ENCODE results near the gene TNIK. TPM values are rescaled to one million over a fixed set of nuclear protein-coding genes. Genes with fewer than 3 reads are reported as not detected.

Gene TNIK
- total and polyA plus RNA-seq, 2 experiments from 2014 or later, result 14.6 to 34.3 TPM

- peaks cover 22% of the 10 kb centered on the region for H3K4me1 ChIP-seq (ENCODE audit: insufficient read depth)
- H3K36me3 ChIP-seq (ENCODE audit: insufficient read depth), result no peaks in the 10 kb centered on the region
- H3K79me2 ChIP-seq (replicated peaks; ENCODE audit: insufficient read depth), result peaks cover 67% of the 10 kb centered on the region
- no peak overlapping the region for H3K4me3 ChIP-seq
- H3K36me3 Mint-ChIP-seq (ENCODE audit: low read depth), result no peaks in the 10 kb centered on the region
- no peaks in the 10 kb centered on the region for H4K20me1 ChIP-seq (replicated peaks; ENCODE audit: insufficient read depth)
- no peaks in the 10 kb centered on the region; the same call in 2 of the 3 replicates for H3K9me3 Mint-ChIP-seq
- no peaks in the 10 kb centered on the region for H3K9me2 ChIP-seq (ENCODE audit: insufficient read depth)
- ATAC-seq (no peak), DNase-seq (ENCODE audit: low spot score) (no peak)
- H3F3A ChIP-seq (replicated peaks; ENCODE audit: low read depth), result no peaks in the 10 kb centered on the region
- H3K4me1 Mint-ChIP-seq, result peaks cover 38% of the 10 kb centered on the region
- no peak overlapping the region for H3K27ac ChIP-seq (ENCODE audit: low read depth)
- no peak overlapping the region for H2AFZ ChIP-seq
- H3K27ac Mint-ChIP-seq, result peak overlapping the region; percentile 69; the same call in 1 of the 2 replicates
- H3K4me3 Mint-ChIP-seq, result no peak overlapping the region
- H3K4me2 ChIP-seq, result no peak overlapping the region
- H3K27me3 ChIP-seq (ENCODE audit: insufficient read depth), result no peaks in the 10 kb centered on the region
- no peaks in the 10 kb centered on the region for H3K27me3 Mint-ChIP-seq (ENCODE audit: insufficient read depth, low read depth, poor library complexity)
- TF ChIP-seq REST (IDR thresholded peaks at IDR 0.05; ENCODE audit: unreplicated experiment) (no peak), ETS1 (IDR thresholded peaks at IDR 0.05) (no peak)
Measured at GRCh38 chr3:171309906-171310359, 150.3 kb downstream of the TNIK start.

- Mint-ChIP-seq H3K9me3 (no peaks in the 10 kb centered on the region; the same call in 2 of the 3 replicates), H3K27ac (no peak overlapping the region), H3K4me3 (no peak overlapping the region)
Measured at GRCh38 chr3:171307988-171308387, 152.2 kb downstream of the TNIK start.

More at GRCh38 chr3:171307988-171308387, 152.2 kb downstream of the TNIK start:
- ATAC-seq, result no peak
- H3K27ac ChIP-seq (ENCODE audit: low read depth), result no peak overlapping the region
- peaks cover 22% of the 10 kb centered on the region for H3K4me1 ChIP-seq (ENCODE audit: insufficient read depth)
- H3K4me2 ChIP-seq, result no peak overlapping the region
- no peaks in the 10 kb centered on the region for H3K9me2 ChIP-seq (ENCODE audit: insufficient read depth)
- no peaks in the 10 kb centered on the region for H3K27me3 ChIP-seq (ENCODE audit: insufficient read depth)
- H4K20me1 ChIP-seq (replicated peaks; ENCODE audit: insufficient read depth), result no peaks in the 10 kb centered on the region
- no peaks in the 10 kb centered on the region for H3K36me3 ChIP-seq (ENCODE audit: insufficient read depth)
- TF ChIP-seq ZNF114 (CRISPR knock-in tag; IDR thresholded peaks at IDR 0.05) (no peak), STAT1 (IDR thresholded peaks at IDR 0.05; ENCODE audit: unreplicated experiment) (no peak), ETS1 (IDR thresholded peaks at IDR 0.05) (no peak), CTCF (conservative IDR thresholded peaks at IDR 0.05; ENCODE audit: low read depth in 2 of 2) (no peak), POLR2AphosphoS5 (IDR thresholded peaks at IDR 0.05; ENCODE audit: low read depth) (no peak), CREB1 (CRISPR knock-in tag; IDR thresholded peaks at IDR 0.05; ENCODE audit: low read depth) (no peak), EZH2 (IDR thresholded peaks at IDR 0.05; ENCODE audit: low read depth, unreplicated experiment) (no peak), REST (IDR thresholded peaks at IDR 0.05; ENCODE audit: unreplicated experiment) (no peak), ZNF331 (CRISPR knock-in tag; IDR thresholded peaks at IDR 0.05; ENCODE audit: low read depth) (no peak), NANOG (IDR thresholded peaks at IDR 0.05; ENCODE audit: borderline replicate concordance) (no peak)
- H2AFZ ChIP-seq, result no peak overlapping the region
- no peak for DNase-seq (ENCODE audit: low spot score)
- H3K4me3 ChIP-seq, result no peak overlapping the region
- no peaks in the 10 kb centered on the region for H3K27me3 Mint-ChIP-seq (ENCODE audit: insufficient read depth, low read depth, poor library complexity)
- H3K4me1 Mint-ChIP-seq, result peaks cover 32% of the 10 kb centered on the region
- peaks cover 79% of the 10 kb centered on the region for H3K79me2 ChIP-seq (replicated peaks; ENCODE audit: insufficient read depth)
- H3F3A ChIP-seq (replicated peaks; ENCODE audit: low read depth), result no peaks in the 10 kb centered on the region
- peaks cover 3% of the 10 kb centered on the region; the same call in 1 of the 3 replicates for H3K36me3 Mint-ChIP-seq (ENCODE audit: low read depth)
